Ascending aorta (tissue), 2 donors: ENCODE measurements around the gene GPR68. TPM values are rescaled to one million over a fixed set of nuclear protein-coding genes. Genes with fewer than 3 reads are reported as not detected.

Source experiments
- DNase-seq, 2 donors: peaks; one replicate each; pipeline ENCODE4 v3.0.0-alpha.2; 2019; ENCODE audit warnings: low spot score in 2 of 2
- H3K27ac ChIP-seq, 2 donors: fragments of 200-600 bp; sonication (generic); one replicate each; pipeline ENCODE4 v1.5.1; 2016 to 2017; ENCODE audit warnings: mild to moderate bottlenecking in 1 of 2
- H3K27me3 ChIP-seq: fragments of 200-600 bp; sonication (generic); one replicate; pipeline ENCODE4 v1.5.1; 2017
- H3K36me3 ChIP-seq, 2 donors: fragments of 200-600 bp; sonication (generic); one replicate each; pipeline ENCODE4 v1.5.1; 2016
- H3K4me1 ChIP-seq, 2 donors: fragments of 200-600 bp; sonication (generic); one replicate each; pipeline ENCODE4 v1.5.1; 2016 to 2017; ENCODE audit warnings: mild to moderate bottlenecking in 1 of 2
- H3K4me3 ChIP-seq, 2 donors: fragments of 200-600 bp; sonication (generic); one replicate each; pipeline ENCODE4 v1.5.1; 2016 to 2017; ENCODE audit warnings: mild to moderate bottlenecking in 1 of 2
- H3K9me3 ChIP-seq, 2 donors: fragments of 200-600 bp; sonication (generic); one replicate each; pipeline ENCODE4 v1.5.1; 2016
- CTCF ChIP-seq, 3 experiments: fragments of 200-600 bp in 2 of 3; fragments of 450-650 bp in 1 of 3; sonication (generic) in 2 of 3; IDR thresholded peaks; one replicate each; pipeline ENCODE4 v1.5.1; 2016 to 2019; ENCODE audit warnings: antibody characterized with exemption in 3 of 3, mild to moderate bottlenecking in 1 of 3, moderate library complexity in 1 of 3
- intact Hi-C: fragments of 100-400 bp; cut with DNase I; formaldehyde crosslinking; loops from one replicate; pipeline ENCODE4 v1.15.1; 2023
- total RNA-seq: library from RNA; depleted of rRNA; stranded (reverse); fragments of >200 nt; gene quantifications from one replicate; pipeline ENCODE4 v1.1.0, GENCODE V29; 2016

Gene GPR68
- total RNA-seq, 1 donor from 2014 or later = not detected

DNA sequence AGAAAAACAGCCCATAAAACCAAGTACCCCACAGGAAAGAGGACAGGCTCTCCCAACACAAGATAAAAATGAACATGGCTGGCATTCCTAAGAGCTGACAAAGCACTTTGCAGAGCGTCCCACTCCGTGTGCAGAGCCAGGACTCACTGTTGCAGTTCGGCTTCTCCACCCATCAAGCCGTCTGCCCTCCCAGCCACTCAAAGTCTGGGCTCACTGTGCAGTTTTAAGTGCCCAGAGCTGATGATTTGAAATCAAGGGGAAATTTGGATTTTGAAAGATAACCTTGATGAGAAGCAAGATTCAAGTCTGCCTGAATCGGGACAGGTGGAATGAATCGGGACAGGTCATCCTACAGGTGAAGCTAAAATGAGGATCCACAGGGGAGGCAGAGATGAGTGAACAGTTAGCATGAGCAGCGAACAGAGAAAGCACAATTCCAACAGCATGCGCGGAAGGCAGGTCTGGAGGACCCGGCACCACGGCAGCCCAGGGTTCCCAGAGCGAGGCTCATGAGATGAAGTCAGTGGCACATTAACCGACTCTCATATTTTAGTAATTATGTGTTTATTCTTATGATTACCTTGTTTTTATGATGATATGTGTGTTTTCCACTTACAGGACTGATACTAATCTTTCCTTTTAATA lies 39.8 kb upstream of the GPR68 start:
- no peaks in the 10 kb centered on the region for H3K4me1 ChIP-seq
- intact Hi-C loops = no loop called here
- no peaks in the 10 kb centered on the region for H3K9me3 ChIP-seq
- no peaks in the 10 kb centered on the region for H3K27me3 ChIP-seq
- no peak for TF ChIP-seq CTCF (IDR thresholded peaks at IDR 0.05)
- no peaks in the 10 kb centered on the region for H3K36me3 ChIP-seq
- no peak for DNase-seq
- H3K27ac ChIP-seq = no peak overlapping the region
- no peak overlapping the region for H3K4me3 ChIP-seq

DNA sequence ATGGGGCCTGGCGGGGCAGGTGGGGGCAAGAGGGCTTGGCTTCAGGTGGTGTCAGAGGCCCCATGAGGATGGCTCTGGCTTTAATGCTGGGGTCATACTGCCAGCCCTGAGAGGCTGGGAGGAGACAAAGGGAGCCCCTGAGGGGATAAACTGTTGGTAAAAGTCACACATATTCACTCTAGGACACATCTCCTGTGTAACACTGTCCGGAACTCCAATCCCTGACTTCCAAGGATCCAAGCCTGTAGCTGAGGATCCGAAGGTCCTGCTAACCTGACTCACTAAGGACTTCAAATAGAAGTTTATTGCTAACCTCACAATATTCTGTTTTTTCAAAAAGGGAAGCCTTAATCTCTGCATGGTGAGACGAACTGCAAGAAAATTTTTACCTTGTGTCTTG lies 39.2 kb upstream of the GPR68 start:
- no peaks in the 10 kb centered on the region for H3K36me3 ChIP-seq
- H3K27ac ChIP-seq = no peak overlapping the region
- H3K9me3 ChIP-seq = no peaks in the 10 kb centered on the region
- no peak for DNase-seq
- no peaks in the 10 kb centered on the region for H3K27me3 ChIP-seq
- H3K4me3 ChIP-seq = no peak overlapping the region
- TF ChIP-seq CTCF (IDR thresholded peaks at IDR 0.05) = no peak
- intact Hi-C loops = no loop called here
- H3K4me1 ChIP-seq = no peaks in the 10 kb centered on the region

DNA sequence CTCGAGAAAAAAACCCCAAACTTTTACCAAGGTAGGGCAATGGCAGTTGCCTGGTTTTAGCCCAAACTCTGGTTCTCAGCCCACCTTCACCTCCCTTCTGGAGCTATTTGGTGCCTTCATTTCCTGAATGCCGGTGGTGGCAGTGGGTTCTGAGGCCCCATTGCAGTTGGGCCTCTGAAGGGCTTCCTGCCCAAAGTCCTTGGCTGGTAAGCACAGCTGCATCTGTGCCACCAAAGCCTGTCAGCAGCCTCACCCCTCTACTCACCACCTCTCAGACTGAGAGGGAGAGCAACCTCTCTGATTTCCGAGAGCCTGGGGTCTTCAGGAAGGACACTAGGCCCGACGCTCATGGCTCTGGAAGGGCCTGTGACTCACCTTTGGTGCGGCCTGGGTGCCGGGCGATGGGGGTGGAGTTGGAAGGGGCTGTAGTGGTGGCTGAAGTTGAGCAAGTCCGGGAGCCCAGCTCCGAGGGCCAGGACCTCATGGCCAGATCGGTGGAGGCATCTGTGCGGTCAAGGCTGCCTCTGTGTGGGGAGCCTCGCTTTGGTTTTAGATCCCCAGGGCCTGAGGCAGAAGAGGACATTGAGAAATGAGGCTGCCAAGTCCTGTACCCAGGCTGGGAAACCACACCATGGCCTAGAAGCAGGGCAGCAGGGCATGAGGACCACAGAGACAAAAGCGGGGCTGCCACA lies 38.6 kb upstream of the GPR68 start:
- H3K4me1 ChIP-seq = no peaks in the 10 kb centered on the region
- no peaks in the 10 kb centered on the region for H3K9me3 ChIP-seq
- intact Hi-C loops = no loop called here
- H3K27me3 ChIP-seq = no peaks in the 10 kb centered on the region
- H3K36me3 ChIP-seq = no peaks in the 10 kb centered on the region
- H3K4me3 ChIP-seq = no peak overlapping the region
- DNase-seq = no peak
- TF ChIP-seq CTCF (IDR thresholded peaks at IDR 0.05) = no peak
- H3K27ac ChIP-seq = no peak overlapping the region

GRCh38 chr14:91281346-91281745 lies 36.8 kb upstream of the GPR68 start:
- TF ChIP-seq CTCF (IDR thresholded peaks at IDR 0.05) = no peak

DNA sequence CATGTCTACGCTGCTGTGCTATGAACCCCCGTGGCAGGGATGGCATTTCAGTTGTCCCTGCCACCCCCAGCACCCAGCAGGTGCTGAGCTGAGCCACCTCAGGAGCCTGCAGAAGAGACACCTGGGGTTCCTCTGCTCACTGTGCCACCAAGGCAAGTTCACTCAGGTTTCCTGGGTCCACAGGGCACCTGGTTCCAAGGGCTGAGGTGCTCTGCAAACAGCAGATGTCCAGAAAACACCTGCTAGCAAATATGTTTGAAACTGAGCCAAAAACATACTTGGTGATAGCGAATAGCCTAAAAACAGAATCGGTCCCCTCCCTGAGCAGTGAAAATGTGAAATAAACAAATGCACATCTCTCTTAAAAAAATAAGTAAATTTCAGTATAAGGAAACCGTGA lies 35.6 kb upstream of the GPR68 start:
- Histone ChIP-seq H3K27me3 (no peaks in the 10 kb centered on the region), H3K4me1 (no peaks in the 10 kb centered on the region), H3K36me3 (no peaks in the 10 kb centered on the region), H3K4me3 (no peak overlapping the region), H3K27ac (no peak overlapping the region), H3K9me3 (no peaks in the 10 kb centered on the region)
- no peak for DNase-seq
- TF ChIP-seq CTCF (IDR thresholded peaks at IDR 0.05) = no peak
- intact Hi-C loops = no loop called here

More at GRCh38 chr14:91281346-91281745, 36.8 kb upstream of the GPR68 start:
- no peaks in the 10 kb centered on the region for H3K9me3 ChIP-seq
- no peak overlapping the region for H3K4me3 ChIP-seq
- intact Hi-C loops = no loop called here
- DNase-seq = no peak
- no peaks in the 10 kb centered on the region for H3K4me1 ChIP-seq
- no peaks in the 10 kb centered on the region for H3K36me3 ChIP-seq
- no peaks in the 10 kb centered on the region for H3K27me3 ChIP-seq
- no peak overlapping the region for H3K27ac ChIP-seq
